Ishikawa (cell line): ENCODE results near the gene GOLGA6A.
A peak's percentile ranks its signal among the peaks of the same experiment; 100 is the strongest.

Source experiments
- CEBPB ChIP-seq: IDR thresholded peaks from 2 replicates; pipeline ENCODE4 v1.6.1; 2012
- CREB1 ChIP-seq: IDR thresholded peaks from 2 replicates; pipeline ENCODE4 v1.6.1; 2012; ENCODE audit warnings: low read depth
- EGR1 ChIP-seq: IDR thresholded peaks from 2 replicates; pipeline ENCODE4 v1.6.1; 2012
- EP300 ChIP-seq: IDR thresholded peaks from 2 replicates; pipeline ENCODE4 v1.6.1; 2012; ENCODE audit warnings: borderline replicate concordance
- FOXM1 ChIP-seq: IDR thresholded peaks from 2 replicates; pipeline ENCODE4 v1.6.1; 2012; ENCODE audit warnings: low read depth, borderline replicate concordance
- MAX ChIP-seq: IDR thresholded peaks from 2 replicates; pipeline ENCODE4 v1.6.1; 2012
- NFIC ChIP-seq: IDR thresholded peaks from 2 replicates; pipeline ENCODE4 v1.6.1; 2012
- RAD21 ChIP-seq: IDR thresholded peaks from 2 replicates; pipeline ENCODE4 v1.6.1; 2012; ENCODE audit warnings: low read depth
- TAF1 ChIP-seq: IDR thresholded peaks from 2 replicates; pipeline ENCODE4 v1.6.1; 2012; ENCODE audit warnings: low read depth, mild to moderate bottlenecking
- TCF12 ChIP-seq: IDR thresholded peaks from 2 replicates; pipeline ENCODE4 v1.6.1; 2012; ENCODE audit warnings: low read depth
- TEAD4 ChIP-seq: IDR thresholded peaks from 2 replicates; pipeline ENCODE4 v1.6.1; 2012
- USF1 ChIP-seq: IDR thresholded peaks from 2 replicates; pipeline ENCODE4 v1.6.1; 2012
- YY1 ChIP-seq: IDR thresholded peaks from 2 replicates; pipeline ENCODE4 v1.6.1; 2012; ENCODE audit warnings: low read depth
- ZBTB7A ChIP-seq: IDR thresholded peaks from 2 replicates; pipeline ENCODE4 v1.6.1; 2012; ENCODE audit warnings: low read depth
- TF ChIP-seq, protein P1 (sequence below): IDR thresholded peaks from 2 replicates; pipeline ENCODE4 v1.6.1; 2012; ENCODE audit warnings: low read depth, mild to moderate bottlenecking

Gene GOLGA6A

GRCh38 chr15:74053941-74054529 lies 28.3 kb downstream of the GOLGA6A start:
- TF ChIP-seq NFIC: no peak
- TF ChIP-seq RAD21: peak; percentile 74
- peak; percentile 48; the same call in 1 of the 2 replicates for TF ChIP-seq MAX
- TF ChIP-seq TEAD4: no peak
- TF ChIP-seq, protein P1, sequence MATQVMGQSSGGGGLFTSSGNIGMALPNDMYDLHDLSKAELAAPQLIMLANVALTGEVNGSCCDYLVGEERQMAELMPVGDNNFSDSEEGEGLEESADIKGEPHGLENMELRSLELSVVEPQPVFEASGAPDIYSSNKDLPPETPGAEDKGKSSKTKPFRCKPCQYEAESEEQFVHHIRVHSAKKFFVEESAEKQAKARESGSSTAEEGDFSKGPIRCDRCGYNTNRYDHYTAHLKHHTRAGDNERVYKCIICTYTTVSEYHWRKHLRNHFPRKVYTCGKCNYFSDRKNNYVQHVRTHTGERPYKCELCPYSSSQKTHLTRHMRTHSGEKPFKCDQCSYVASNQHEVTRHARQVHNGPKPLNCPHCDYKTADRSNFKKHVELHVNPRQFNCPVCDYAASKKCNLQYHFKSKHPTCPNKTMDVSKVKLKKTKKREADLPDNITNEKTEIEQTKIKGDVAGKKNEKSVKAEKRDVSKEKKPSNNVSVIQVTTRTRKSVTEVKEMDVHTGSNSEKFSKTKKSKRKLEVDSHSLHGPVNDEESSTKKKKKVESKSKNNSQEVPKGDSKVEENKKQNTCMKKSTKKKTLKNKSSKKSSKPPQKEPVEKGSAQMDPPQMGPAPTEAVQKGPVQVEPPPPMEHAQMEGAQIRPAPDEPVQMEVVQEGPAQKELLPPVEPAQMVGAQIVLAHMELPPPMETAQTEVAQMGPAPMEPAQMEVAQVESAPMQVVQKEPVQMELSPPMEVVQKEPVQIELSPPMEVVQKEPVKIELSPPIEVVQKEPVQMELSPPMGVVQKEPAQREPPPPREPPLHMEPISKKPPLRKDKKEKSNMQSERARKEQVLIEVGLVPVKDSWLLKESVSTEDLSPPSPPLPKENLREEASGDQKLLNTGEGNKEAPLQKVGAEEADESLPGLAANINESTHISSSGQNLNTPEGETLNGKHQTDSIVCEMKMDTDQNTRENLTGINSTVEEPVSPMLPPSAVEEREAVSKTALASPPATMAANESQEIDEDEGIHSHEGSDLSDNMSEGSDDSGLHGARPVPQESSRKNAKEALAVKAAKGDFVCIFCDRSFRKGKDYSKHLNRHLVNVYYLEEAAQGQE: no peak
- TF ChIP-seq EGR1: no peak
- TF ChIP-seq FOXM1: no peak

- TF ChIP-seq TEAD4 (no peak), TAF1 (no peak), TCF12 (no peak), CREB1 (no peak), ZBTB7A (no peak), NFIC (no peak), USF1 (no peak), RAD21 (no peak), CEBPB (no peak)
- TF ChIP-seq, protein P1: no peak
Observed at GRCh38 chr15:74053517-74053916, 28.8 kb downstream of the GOLGA6A start.

- TF ChIP-seq TCF12 (no peak), YY1 (no peak)
- TF ChIP-seq, protein P1: no peak
Observed at GRCh38 chr15:74050556-74051234, 31.7 kb downstream of the GOLGA6A start.

DNA sequence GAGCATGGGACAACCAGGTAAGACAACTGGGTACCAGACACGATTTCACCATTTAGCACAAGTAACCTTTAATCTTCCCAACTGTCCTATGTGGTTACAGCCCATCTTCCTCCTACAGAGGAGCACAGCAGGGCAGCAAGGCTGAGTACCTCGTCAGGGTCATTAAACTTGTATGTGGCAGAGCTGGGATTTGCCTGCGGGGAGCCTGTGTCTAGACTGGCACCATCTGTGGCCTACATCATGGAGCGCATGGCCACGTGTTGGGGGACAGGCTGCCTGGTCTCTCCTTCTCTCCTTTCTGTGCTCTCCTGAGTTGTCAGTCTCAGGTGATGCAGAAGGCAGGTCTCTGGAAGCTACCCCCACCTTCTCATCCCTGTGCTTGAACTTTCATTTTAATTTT lies 32.2 kb downstream of the GOLGA6A start:
- TF ChIP-seq TEAD4: no peak
- TF ChIP-seq MAX: no peak
- no peak for TF ChIP-seq USF1
- no peak for TF ChIP-seq NFIC
- TF ChIP-seq FOXM1: no peak
- no peak for TF ChIP-seq TCF12
- TF ChIP-seq YY1: no peak
- TF ChIP-seq, protein P1: no peak
- no peak for TF ChIP-seq EP300
